GM10266 (cell line): ENCODE data around the gene ZNF385D.

Experiments used
- DNase-seq: peaks from one replicate; pipeline ENCODE4 v3.0.0; 2012; ENCODE audit errors: extremely low spot score
- CTCF ChIP-seq: IDR thresholded peaks from 2 replicates; pipeline ENCODE4 v1.5.1; 2012; ENCODE audit warnings: mild to moderate bottlenecking, low read depth; ENCODE audit not compliant: control insufficient read depth, insufficient read depth; ENCODE audit errors: missing control alignments

Gene ZNF385D

GRCh38 chr3:21417991-21418390 lies 333.0 kb downstream of the ZNF385D start:
- TF ChIP-seq CTCF: no peak
- DNase-seq: no peak

- DNase-seq: no peak
- TF ChIP-seq CTCF: no peak
Observed at GRCh38 chr3:21414506-21414905, 336.5 kb downstream of the ZNF385D start.

GRCh38 chr3:21411058-21411457 lies 340.0 kb downstream of the ZNF385D start:
- no peak for DNase-seq
- TF ChIP-seq CTCF: no peak

- no peak for TF ChIP-seq CTCF
- no peak for DNase-seq
Observed at GRCh38 chr3:21409401-21409800, 341.6 kb downstream of the ZNF385D start.

GRCh38 chr3:21407743-21408142 lies 343.3 kb downstream of the ZNF385D start:
- no peak for TF ChIP-seq CTCF
- no peak for DNase-seq

- DNase-seq: no peak
Observed at GRCh38 chr3:21405671-21406667, 345.0 kb downstream of the ZNF385D start.

More at GRCh38 chr3:21405671-21406667, 345.0 kb downstream of the ZNF385D start:
- no peak for TF ChIP-seq CTCF
